Aorta (tissue), 5 donors: Measurements from ENCODE around the gene ZNF484. TPM values are rescaled to one million over a fixed set of nuclear protein-coding genes. Genes with fewer than 3 reads are reported as not detected.
"Not testable (repeated sequence)": the region's sequence is repeated elsewhere in the genome, so short reads cannot be mapped to it uniquely, and the experiment has no call there.

Experiments used
- ATAC-seq: fragments of 200-7000 bp; cut with Tn5 transposase; one replicate; pipeline ENCODE4 v1.9.1; 2022; ENCODE audit warnings: moderate library complexity; ENCODE audit not compliant: low FRiP score
- DNase-seq, 2 donors: peaks; one replicate each; pipeline ENCODE4 v3.0.0-alpha.2; 2020
- H3K27ac ChIP-seq, 2 donors: one replicate each; pipeline ENCODE4 v1.5.1; 2013; ENCODE audit warnings: low read length in 2 of 2, mild to moderate bottlenecking in 2 of 2, moderate library complexity in 2 of 2, control low read depth in 1 of 2, inconsistent platforms in 1 of 2, low read depth in 1 of 2
- H3K27me3 ChIP-seq, 2 donors: one replicate each; pipeline ENCODE4 v1.6.1; 2013; ENCODE audit warnings: control low read depth in 1 of 2, low read length in 1 of 2, mild to moderate bottlenecking in 1 of 2, moderate library complexity in 1 of 2; ENCODE audit not compliant: insufficient read depth in 2 of 2, control insufficient read depth in 1 of 2
- H3K36me3 ChIP-seq, 2 donors: one replicate each; pipeline ENCODE4 v1.6.1; 2013; ENCODE audit warnings: control low read depth in 1 of 2, low read length in 1 of 2, mild to moderate bottlenecking in 1 of 2; ENCODE audit not compliant: insufficient read depth in 2 of 2, control insufficient read depth in 1 of 2
- H3K4me1 ChIP-seq, 2 donors: one replicate each; pipeline ENCODE4 v1.6.1; 2013; ENCODE audit warnings: low read length in 2 of 2, control low read depth in 1 of 2, mild to moderate bottlenecking in 1 of 2, moderate library complexity in 1 of 2; ENCODE audit not compliant: insufficient read depth in 2 of 2, control insufficient read depth in 1 of 2
- H3K4me3 ChIP-seq, 2 donors: one replicate each; pipeline ENCODE4 v1.5.1; 2013; ENCODE audit warnings: low read length in 2 of 2, control low read depth in 1 of 2, mild to moderate bottlenecking in 1 of 2
- H3K9me3 ChIP-seq: one replicate; pipeline ENCODE4 v1.6.1; 2013; ENCODE audit warnings: mild to moderate bottlenecking, low read length; ENCODE audit not compliant: control insufficient read depth
- WGBS, 2 donors: extraction: QIAGEN DNeasy Blood & Tissue Kit; methylation state at CpG; one replicate each; pipeline ENCODE4 v1.1.7; 2013; 5-methylcytosine and 5-hydroxymethylcytosine counted together
- intact Hi-C, 2 donors: fragments of 100-400 bp; cut with DNase I; formaldehyde crosslinking; loops; one replicate each; pipeline versions ENCODE4 v1.14.2 to v1.15.0; 2022
- polyA plus RNA-seq, 2 donors: library from polyadenylated mRNA; stranded (reverse); fragments of 200-250 nt; gene quantifications; one replicate each; pipeline ENCODE4 v1.2.3, GENCODE V29; 2013
- total RNA-seq, 2 donors: library from RNA; stranded (reverse); fragmentation: NEBNext Ultra II Directional; extraction: Animal tissue kit (Norgen Biotek cat#: 25700); gene quantifications; one replicate each; pipeline ENCODE4 v1.2.1, GENCODE V29; 2021
- donor health status: healthy with polysubstance abuse.
- donor health status: Bipolar disorder and iron deficiency.
- donor health status: DM: no; HTN: no; CAD: no.
- donor health status: DM: no; HTN: no; CAD: no.
- donor health status: DM: yes; HTN: yes; CAD: no.

Gene ZNF484
- total and polyA plus RNA-seq, 4 donors = 1.5 to 17.3 (median 6.7) TPM

GRCh38 chr9:92894711-92895362, 17.0 kb upstream of the ZNF484 start:
- no peaks in the 10 kb centered on the region for H3K9me3 ChIP-seq
- ATAC-seq = no peak
- intact Hi-C loops = no loop called here
- H3K36me3 ChIP-seq = no peaks in the 10 kb centered on the region
- no peaks in the 10 kb centered on the region for H3K27me3 ChIP-seq
- DNase-seq = no peak
- no peak overlapping the region for H3K4me3 ChIP-seq
- 92% methylated on average over 6 of the region's 6 CpGs for WGBS, 2 donors
- H3K4me1 ChIP-seq = no peaks in the 10 kb centered on the region
- no peak overlapping the region for H3K27ac ChIP-seq

DNA sequence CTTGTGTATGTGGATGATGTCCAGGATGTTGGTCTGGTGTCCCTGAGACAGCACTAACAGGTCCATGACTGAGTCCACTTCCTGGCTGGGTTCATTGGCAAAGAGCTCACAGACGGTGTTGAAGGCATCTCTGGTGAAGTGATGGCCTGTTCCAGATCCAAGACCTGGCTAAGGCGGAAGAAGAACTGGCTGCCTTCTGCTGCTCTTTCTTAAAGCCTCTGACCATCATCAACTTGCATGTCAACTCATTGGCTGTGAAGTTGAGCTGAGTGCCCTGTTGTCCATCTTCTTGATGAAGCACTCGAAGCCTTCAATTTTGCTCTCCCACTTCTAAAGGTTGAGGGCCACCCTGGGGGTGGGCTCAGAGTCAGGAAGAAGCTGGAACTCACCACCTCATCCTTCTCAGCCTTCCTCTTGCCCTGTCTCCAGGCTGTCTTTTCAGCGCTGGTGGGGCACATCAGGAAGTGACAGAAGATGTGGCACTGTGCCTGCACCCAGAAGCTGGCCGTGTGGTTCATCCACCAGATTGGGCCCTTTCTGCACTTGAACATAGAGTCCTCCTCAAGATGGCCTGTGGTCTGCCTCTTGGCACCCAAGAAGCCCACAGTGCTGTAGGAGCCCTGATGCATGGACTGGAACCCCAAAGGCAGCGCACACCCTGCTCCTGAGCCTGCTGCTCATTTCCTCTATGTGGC, 16.2 kb upstream of the ZNF484 start:
- intact Hi-C loops, H3K4me3 ChIP-seq, ATAC-seq: not testable (repeated sequence)

DNA sequence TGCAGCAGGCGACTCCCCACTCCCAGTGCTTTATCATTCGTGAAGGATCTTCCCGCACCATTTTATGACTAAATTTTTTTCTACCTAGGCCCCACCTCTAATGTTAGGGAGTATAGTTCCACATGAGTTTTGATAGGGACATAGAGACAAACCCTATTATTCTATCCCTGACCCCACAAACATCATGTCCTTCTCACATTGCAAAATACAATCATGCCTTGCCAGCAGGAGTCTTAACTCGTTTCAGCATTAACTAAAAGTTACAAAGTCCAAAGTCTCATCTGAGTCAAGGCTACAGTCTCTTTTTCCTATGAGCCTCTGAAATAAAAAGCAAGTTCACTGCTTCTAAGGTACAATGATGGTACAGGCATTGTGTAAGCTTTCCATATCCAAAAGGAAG, 14.4 kb upstream of the ZNF484 start:
- not testable (repeated sequence) for ATAC-seq

More for the DNA sequence above, 16.2 kb upstream of the ZNF484 start:
- H3K36me3 ChIP-seq, H3K27ac ChIP-seq, DNase-seq, H3K4me1 ChIP-seq, H3K27me3 ChIP-seq, H3K9me3 ChIP-seq: not testable (repeated sequence)
- 87 to 93% methylated on average over 6 of the region's 6 CpGs for WGBS, 2 donors

DNA sequence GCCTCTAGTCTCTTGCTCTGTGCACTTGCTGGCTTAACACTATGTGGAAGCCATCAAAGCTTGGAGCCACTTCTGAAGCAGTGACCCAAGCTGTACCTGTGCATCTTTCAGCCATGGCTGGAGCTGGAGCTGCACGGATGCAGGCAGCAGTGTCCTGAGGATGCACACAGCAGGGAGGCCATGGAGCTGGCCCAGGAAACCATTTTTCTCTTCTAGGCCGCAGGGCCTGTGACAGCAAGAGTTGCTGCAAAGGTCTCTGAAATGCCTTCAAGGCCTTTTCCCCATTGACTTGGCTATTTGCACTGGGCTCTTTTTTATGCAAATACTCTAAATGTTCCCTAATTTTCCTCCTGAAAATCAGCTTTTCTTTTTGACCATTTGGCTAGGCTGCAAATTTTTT, 12.9 kb upstream of the ZNF484 start:
- no peak overlapping the region for H3K27ac ChIP-seq
- H3K4me3 ChIP-seq = no peak overlapping the region
- H3K36me3 ChIP-seq = no peaks in the 10 kb centered on the region
- DNase-seq (no peak), ATAC-seq (no peak)
- 74 to 84% methylated on average over 2 of the region's 2 CpGs for WGBS, 2 donors
- no peaks in the 10 kb centered on the region for H3K4me1 ChIP-seq
- no peaks in the 10 kb centered on the region for H3K9me3 ChIP-seq
- intact Hi-C loops = no loop called here
- H3K27me3 ChIP-seq = no peaks in the 10 kb centered on the region

More for the DNA sequence above, 14.4 kb upstream of the ZNF484 start:
- DNase-seq, H3K4me3 ChIP-seq, H3K27me3 ChIP-seq, H3K9me3 ChIP-seq, H3K27ac ChIP-seq, H3K36me3 ChIP-seq, H3K4me1 ChIP-seq, intact Hi-C loops: not testable (repeated sequence)
- 85 to 89% methylated on average over 4 of the region's 4 CpGs for WGBS, 2 donors

- no peak for DNase-seq
- 67 to 69% methylated on average over 5 of the region's 5 CpGs for WGBS, 2 donors
- Histone ChIP-seq H3K9me3 (no peaks in the 10 kb centered on the region), H3K4me3 (no peak overlapping the region), H3K27ac (no peak overlapping the region), H3K36me3 (no peaks in the 10 kb centered on the region), H3K4me1 (no peaks in the 10 kb centered on the region), H3K27me3 (no peaks in the 10 kb centered on the region)
- ATAC-seq = no peak
- intact Hi-C loops = no loop called here
Observed at GRCh38 chr9:92887880-92888338, 10.1 kb upstream of the ZNF484 start.

DNA sequence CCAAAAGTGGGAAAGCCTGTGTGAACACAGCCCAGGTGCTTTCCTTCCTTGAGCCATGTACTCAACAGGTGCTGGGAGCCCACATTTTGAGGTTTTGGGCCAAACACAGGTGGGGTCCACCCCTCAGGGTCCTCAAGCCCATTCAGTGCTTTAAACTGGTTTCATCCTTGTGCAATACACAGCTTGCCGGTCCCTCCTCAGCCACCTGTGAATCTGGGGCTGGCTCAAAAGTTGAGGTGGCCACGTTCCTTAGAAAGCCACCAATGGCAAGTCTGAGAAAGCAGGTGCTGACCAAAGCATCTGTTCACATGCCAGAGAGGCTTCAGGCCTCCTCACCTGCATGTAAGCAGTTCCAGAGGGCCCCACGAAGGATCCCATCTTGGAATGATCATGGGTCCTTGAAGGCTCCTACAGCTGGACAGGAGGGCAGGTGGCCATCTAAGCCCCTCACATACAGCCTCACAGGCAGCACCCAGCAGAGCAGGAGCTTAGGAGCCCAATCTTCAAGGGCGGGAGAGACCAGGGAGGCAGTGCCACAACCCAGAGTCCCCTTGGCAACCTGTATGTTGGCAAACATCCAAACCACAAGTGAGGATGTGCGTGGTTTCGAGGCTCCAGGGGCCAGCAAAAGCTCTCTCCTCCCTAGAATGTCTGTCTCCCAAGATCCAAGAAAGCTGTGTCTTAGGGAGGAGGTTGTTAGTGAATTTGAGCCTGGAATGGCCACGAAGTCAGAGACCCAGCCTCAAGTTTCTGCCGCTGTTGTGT, 9.2 kb upstream of the ZNF484 start:
- H3K27me3 ChIP-seq, ATAC-seq, intact Hi-C loops, H3K4me1 ChIP-seq, H3K27ac ChIP-seq, DNase-seq, H3K9me3 ChIP-seq, H3K4me3 ChIP-seq, H3K36me3 ChIP-seq: not testable (repeated sequence)
- 84 to 86% methylated on average over 8 of the region's 8 CpGs for WGBS, 2 donors

GRCh38 chr9:92883666-92884405, 6.0 kb upstream of the ZNF484 start:
- ATAC-seq, H3K4me3 ChIP-seq, H3K27me3 ChIP-seq, intact Hi-C loops, H3K9me3 ChIP-seq, H3K36me3 ChIP-seq, H3K27ac ChIP-seq, H3K4me1 ChIP-seq: not testable (repeated sequence)
- WGBS, 2 donors = 78 to 81% methylated on average over 15 of the region's 15 CpGs
- peak in 1 of 2 donors; percentile 61 for DNase-seq

DNA sequence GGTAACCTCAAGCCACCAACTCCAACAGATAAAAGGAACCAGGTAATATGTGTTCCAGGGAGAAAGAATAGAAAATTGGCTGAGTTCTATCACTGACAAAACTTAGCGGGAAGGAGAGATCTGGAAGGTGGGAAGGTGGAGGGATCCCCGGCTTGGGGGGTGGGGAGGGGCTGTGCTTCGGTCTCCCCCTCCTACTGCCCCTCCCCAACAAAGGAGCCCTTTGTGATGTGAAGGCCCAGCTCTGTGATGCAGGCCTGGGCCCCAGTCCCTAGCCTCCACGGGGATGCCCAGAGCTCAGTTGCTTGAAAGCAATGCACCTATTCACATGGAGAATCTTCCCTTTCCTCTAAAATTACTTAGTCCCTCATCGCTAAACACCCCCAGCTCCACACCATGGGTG, 4.4 kb upstream of the ZNF484 start:
- Histone ChIP-seq H3K36me3 (no peaks in the 10 kb centered on the region), H3K4me3 (no peak overlapping the region), H3K9me3 (no peaks in the 10 kb centered on the region), H3K27me3 (no peaks in the 10 kb centered on the region), H3K4me1 (no peaks in the 10 kb centered on the region), H3K27ac (no peak overlapping the region)
- intact Hi-C loops = no loop called here
- DNase-seq (no peak), ATAC-seq (no peak)
- WGBS, 2 donors = 64 to 71% methylated on average over 5 of the region's 5 CpGs
